Ishikawa (cell line): Measurements from ENCODE around the gene DHRS1.

Experiments used
- CEBPB ChIP-seq: IDR thresholded peaks from 2 replicates; pipeline ENCODE4 v1.6.1; 2012
- CREB1 ChIP-seq: IDR thresholded peaks from 2 replicates; pipeline ENCODE4 v1.6.1; 2012; ENCODE audit warnings: low read depth
- EGR1 ChIP-seq: IDR thresholded peaks from 2 replicates; pipeline ENCODE4 v1.6.1; 2012
- EP300 ChIP-seq: IDR thresholded peaks from 2 replicates; pipeline ENCODE4 v1.6.1; 2012; ENCODE audit warnings: borderline replicate concordance
- FOXM1 ChIP-seq: IDR thresholded peaks from 2 replicates; pipeline ENCODE4 v1.6.1; 2012; ENCODE audit warnings: low read depth, borderline replicate concordance
- NFIC ChIP-seq: IDR thresholded peaks from 2 replicates; pipeline ENCODE4 v1.6.1; 2012
- RAD21 ChIP-seq: IDR thresholded peaks from 2 replicates; pipeline ENCODE4 v1.6.1; 2012; ENCODE audit warnings: low read depth
- TAF1 ChIP-seq: IDR thresholded peaks from 2 replicates; pipeline ENCODE4 v1.6.1; 2012; ENCODE audit warnings: low read depth, mild to moderate bottlenecking
- TCF12 ChIP-seq: IDR thresholded peaks from 2 replicates; pipeline ENCODE4 v1.6.1; 2012; ENCODE audit warnings: low read depth
- TEAD4 ChIP-seq: IDR thresholded peaks from 2 replicates; pipeline ENCODE4 v1.6.1; 2012
- YY1 ChIP-seq: IDR thresholded peaks from 2 replicates; pipeline ENCODE4 v1.6.1; 2012; ENCODE audit warnings: low read depth
- ZBTB7A ChIP-seq: IDR thresholded peaks from 2 replicates; pipeline ENCODE4 v1.6.1; 2012; ENCODE audit warnings: low read depth
- TF ChIP-seq, protein P1 (sequence below): IDR thresholded peaks from 2 replicates; pipeline ENCODE4 v1.6.1; 2012; ENCODE audit warnings: low read depth, mild to moderate bottlenecking
- TF ChIP-seq, protein P2 (sequence below): IDR thresholded peaks from 2 replicates; pipeline ENCODE4 v1.6.1; 2012
- TF ChIP-seq, protein P3 (sequence below): IDR thresholded peaks from 2 replicates; pipeline ENCODE4 v1.6.1; 2012

Gene DHRS1

DNA sequence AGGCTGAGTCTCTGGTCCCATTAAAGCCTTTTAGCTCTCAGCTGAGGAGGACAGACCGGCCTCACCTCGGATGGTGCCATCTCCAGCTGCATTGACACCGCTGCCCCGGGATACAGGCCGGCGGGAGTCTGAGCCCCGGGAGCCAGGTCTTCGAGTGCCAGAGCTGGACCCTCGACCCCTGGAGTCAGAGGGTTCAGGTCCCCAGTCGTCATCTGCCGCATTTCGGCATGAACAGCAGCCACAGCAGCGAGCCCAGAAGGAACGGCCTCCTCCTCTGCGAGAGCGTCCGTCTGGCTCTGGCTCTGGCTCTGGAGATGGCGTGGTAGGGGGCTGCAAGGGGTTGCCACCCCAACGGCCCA, 37.6 kb downstream of the DHRS1 start:
- TF ChIP-seq CEBPB (no peak), FOXM1 (no peak), YY1 (no peak), TAF1 (no peak), ZBTB7A (no peak), NFIC (no peak)
- TF ChIP-seq, protein P1, sequence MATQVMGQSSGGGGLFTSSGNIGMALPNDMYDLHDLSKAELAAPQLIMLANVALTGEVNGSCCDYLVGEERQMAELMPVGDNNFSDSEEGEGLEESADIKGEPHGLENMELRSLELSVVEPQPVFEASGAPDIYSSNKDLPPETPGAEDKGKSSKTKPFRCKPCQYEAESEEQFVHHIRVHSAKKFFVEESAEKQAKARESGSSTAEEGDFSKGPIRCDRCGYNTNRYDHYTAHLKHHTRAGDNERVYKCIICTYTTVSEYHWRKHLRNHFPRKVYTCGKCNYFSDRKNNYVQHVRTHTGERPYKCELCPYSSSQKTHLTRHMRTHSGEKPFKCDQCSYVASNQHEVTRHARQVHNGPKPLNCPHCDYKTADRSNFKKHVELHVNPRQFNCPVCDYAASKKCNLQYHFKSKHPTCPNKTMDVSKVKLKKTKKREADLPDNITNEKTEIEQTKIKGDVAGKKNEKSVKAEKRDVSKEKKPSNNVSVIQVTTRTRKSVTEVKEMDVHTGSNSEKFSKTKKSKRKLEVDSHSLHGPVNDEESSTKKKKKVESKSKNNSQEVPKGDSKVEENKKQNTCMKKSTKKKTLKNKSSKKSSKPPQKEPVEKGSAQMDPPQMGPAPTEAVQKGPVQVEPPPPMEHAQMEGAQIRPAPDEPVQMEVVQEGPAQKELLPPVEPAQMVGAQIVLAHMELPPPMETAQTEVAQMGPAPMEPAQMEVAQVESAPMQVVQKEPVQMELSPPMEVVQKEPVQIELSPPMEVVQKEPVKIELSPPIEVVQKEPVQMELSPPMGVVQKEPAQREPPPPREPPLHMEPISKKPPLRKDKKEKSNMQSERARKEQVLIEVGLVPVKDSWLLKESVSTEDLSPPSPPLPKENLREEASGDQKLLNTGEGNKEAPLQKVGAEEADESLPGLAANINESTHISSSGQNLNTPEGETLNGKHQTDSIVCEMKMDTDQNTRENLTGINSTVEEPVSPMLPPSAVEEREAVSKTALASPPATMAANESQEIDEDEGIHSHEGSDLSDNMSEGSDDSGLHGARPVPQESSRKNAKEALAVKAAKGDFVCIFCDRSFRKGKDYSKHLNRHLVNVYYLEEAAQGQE: no peak
- TF ChIP-seq, protein P2, sequence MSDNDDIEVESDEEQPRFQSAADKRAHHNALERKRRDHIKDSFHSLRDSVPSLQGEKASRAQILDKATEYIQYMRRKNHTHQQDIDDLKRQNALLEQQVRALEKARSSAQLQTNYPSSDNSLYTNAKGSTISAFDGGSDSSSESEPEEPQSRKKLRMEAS: no peak

DNA sequence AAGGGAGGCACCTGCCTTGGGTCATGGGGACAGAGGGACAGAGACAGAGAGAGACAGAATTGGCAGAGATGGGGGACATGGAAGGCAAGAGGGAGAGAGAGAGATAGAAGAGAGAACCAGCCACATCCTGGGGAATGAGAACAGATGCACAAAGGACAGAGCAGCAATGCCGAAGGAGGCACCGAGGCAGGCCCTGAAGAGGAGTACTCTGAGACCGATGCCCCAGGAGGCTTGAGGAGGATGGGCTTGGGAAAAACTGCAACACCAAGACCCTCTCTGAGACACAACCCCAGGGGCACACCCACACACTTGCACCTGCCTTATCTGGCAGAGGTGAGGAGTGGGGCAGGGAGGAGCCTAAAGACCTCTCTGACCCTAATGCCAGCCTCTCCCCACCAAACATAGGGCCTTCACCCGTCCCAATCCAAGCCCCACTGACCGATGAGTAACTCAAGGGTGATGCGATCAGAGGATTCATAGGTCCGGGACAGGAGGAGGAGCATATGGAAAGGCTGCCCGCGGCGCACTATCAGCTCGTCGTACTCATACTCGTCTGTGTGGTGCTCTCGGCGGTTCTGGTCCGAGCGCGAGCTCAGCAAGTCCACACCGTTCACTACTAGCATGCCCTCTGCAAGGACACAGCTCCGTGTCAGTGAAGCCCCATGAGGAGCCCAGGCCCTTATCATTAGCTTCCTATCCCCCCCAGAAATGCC, 38.2 kb downstream of the DHRS1 start:
- TF ChIP-seq FOXM1 (no peak), CREB1 (no peak), TAF1 (no peak), CEBPB (no peak), ZBTB7A (no peak), RAD21 (no peak), EGR1 (no peak), EP300 (no peak), TEAD4 (no peak), YY1 (no peak), TCF12 (no peak), NFIC (no peak)
- TF ChIP-seq, protein P1: no peak
- TF ChIP-seq, protein P3, sequence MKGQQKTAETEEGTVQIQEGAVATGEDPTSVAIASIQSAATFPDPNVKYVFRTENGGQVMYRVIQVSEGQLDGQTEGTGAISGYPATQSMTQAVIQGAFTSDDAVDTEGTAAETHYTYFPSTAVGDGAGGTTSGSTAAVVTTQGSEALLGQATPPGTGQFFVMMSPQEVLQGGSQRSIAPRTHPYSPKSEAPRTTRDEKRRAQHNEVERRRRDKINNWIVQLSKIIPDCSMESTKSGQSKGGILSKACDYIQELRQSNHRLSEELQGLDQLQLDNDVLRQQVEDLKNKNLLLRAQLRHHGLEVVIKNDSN: no peak
- TF ChIP-seq, protein P2: no peak

DNA sequence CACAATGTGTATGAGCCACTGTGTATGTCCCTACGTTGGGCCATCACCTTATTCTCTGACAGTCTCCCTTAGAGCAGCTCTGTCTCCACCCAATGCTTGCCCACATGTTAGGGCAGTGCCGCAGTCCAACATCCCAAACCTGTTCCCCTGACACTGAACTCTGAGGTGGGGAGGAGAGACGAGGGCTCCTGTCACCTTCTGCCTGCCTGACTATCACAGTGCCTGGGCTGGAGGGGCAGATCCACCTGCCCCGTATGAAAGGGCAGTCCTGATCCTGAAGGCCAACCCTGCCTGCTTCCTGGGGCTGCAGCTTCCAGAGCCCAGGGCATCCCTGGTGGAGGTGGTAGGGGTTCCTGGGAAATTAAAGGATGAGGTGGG, 38.8 kb downstream of the DHRS1 start:
- TF ChIP-seq EGR1 (no peak), CREB1 (no peak), TCF12 (no peak), ZBTB7A (no peak), YY1 (no peak), EP300 (no peak)
- TF ChIP-seq, protein P3: no peak
- TF ChIP-seq, protein P2: no peak

DNA sequence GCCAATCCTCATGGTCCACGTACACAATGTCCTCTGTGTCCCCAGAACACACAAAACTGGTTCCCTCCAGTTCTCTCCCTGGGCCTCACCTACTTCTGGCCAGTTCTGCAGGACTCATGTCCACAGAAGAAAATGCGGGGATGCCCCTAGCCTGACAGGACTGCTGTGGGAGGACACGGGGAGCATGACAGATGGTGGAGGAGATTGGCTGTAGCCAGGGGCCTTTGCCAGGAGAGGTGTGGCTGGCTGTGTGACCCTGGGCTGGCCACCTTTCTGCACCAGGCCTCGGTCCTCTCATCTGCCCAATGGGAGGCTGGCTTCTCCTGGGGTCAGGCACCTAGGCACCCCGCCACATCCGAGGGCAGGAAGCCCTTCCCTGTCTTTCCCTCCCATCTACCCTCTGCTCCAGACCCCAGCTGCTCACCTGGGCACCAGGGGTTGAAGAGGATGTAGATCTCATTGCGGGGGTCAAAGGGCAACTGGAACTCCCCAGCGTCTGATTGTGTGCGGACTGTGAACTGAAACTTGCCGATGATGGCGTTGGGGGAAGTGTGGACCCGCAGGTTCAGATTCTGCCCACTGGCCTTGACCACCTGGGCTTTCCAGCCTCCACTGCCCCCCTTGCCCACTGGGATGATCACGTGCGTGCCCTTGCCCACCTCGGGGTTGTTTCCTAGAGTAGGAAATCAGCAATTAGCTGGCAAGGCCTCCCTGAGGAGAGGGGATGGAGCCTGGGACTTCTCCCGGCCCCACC, 39.4 kb downstream of the DHRS1 start:
- TF ChIP-seq ZBTB7A (no peak), RAD21 (no peak), TEAD4 (no peak), EGR1 (no peak), EP300 (no peak), CEBPB (no peak), YY1 (no peak), CREB1 (no peak), TAF1 (no peak)
- TF ChIP-seq, protein P2: no peak
- TF ChIP-seq, protein P3: no peak
- TF ChIP-seq, protein P1: no peak
